Measurements from ENCODE around the gene RASAL2.

DNA sequence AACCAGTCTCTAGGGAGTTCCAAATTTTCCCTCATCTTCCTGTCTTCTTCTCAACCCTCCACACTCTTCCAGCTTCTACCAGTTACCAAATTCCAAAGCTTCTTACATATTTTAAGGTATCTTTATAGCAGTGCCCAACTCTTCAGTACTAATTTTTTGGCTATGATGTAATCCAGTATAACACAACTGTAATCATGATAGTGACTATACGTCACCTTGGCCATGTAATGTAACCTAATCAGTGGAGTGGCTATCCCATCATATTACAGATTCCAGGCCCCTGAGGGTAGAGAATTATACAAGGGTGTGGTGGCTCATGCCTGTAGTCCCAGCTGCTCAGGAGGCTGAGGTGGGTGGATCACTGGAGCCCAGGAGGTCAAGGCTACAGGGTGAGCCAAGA is 259.6 kb downstream of the RASAL2 start:
- TF ChIP-seq, protein P1, sequence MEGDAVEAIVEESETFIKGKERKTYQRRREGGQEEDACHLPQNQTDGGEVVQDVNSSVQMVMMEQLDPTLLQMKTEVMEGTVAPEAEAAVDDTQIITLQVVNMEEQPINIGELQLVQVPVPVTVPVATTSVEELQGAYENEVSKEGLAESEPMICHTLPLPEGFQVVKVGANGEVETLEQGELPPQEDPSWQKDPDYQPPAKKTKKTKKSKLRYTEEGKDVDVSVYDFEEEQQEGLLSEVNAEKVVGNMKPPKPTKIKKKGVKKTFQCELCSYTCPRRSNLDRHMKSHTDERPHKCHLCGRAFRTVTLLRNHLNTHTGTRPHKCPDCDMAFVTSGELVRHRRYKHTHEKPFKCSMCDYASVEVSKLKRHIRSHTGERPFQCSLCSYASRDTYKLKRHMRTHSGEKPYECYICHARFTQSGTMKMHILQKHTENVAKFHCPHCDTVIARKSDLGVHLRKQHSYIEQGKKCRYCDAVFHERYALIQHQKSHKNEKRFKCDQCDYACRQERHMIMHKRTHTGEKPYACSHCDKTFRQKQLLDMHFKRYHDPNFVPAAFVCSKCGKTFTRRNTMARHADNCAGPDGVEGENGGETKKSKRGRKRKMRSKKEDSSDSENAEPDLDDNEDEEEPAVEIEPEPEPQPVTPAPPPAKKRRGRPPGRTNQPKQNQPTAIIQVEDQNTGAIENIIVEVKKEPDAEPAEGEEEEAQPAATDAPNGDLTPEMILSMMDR (IDR thresholded peaks at IDR 0.05): no peak
- TF ChIP-seq POLR2A (IDR thresholded peaks at IDR 0.05): no peak
- TF ChIP-seq POLR2AphosphoS5 (IDR thresholded peaks at IDR 0.05): no peak
- no peak for TF ChIP-seq EP300 (IDR thresholded peaks at IDR 0.05)
